Gastroesophageal sphincter (tissue), 4 donors: Measurements from ENCODE around the gene SDHC. TPM values are rescaled to one million over a fixed set of nuclear protein-coding genes. Genes with fewer than 3 reads are reported as not detected.
"Not testable (repeated sequence)": the region's sequence is repeated elsewhere in the genome, so short reads cannot be mapped to it uniquely, and the experiment has no call there.

ENCODE experiments used
- ATAC-seq: fragments of 150-250 bp; one replicate; pipeline ENCODE4 v1.9.1; 2016; ENCODE audit warnings: mild to moderate bottlenecking, moderate library complexity
- H3K27ac ChIP-seq, 4 donors: fragments of 200-600 bp; sonication (generic) in 3 of 4; 1 replicate in 3 of 4; 2 replicates in 1 of 4; pipeline ENCODE4 v1.5.1; 2016 to 2019
- H3K27me3 ChIP-seq: fragments of 200-600 bp; sonication (generic); one replicate; pipeline ENCODE4 v1.5.1; 2019
- H3K36me3 ChIP-seq, 2 donors: fragments of 200-600 bp; sonication (generic); one replicate each; pipeline ENCODE4 v1.5.1; 2019; ENCODE audit warnings: control low read depth in 1 of 2
- H3K4me1 ChIP-seq, 3 donors: fragments of 200-600 bp; sonication (generic); 1 replicate in 2 of 3; 2 replicates in 1 of 3; pipeline ENCODE4 v1.5.1; 2016 to 2019; ENCODE audit warnings: control low read depth in 2 of 3
- H3K4me3 ChIP-seq, 2 donors: fragments of 200-600 bp; sonication (generic); one replicate each; pipeline ENCODE4 v1.5.1; 2019; ENCODE audit warnings: mild to moderate bottlenecking in 1 of 2, moderate library complexity in 1 of 2
- H3K9me3 ChIP-seq, 3 donors: fragments of 200-600 bp; sonication (generic); one replicate each; pipeline ENCODE4 v1.5.1; 2017 to 2019; ENCODE audit warnings: control low read depth in 2 of 3
- EP300 ChIP-seq: sonication (generic); formaldehyde crosslinking; IDR thresholded peaks from one replicate; pipeline ENCODE4 v1.6.1; 2017; ENCODE audit warnings: antibody characterized with exemption, mild to moderate bottlenecking
- POLR2A ChIP-seq, 2 donors: fragments of 450-650 bp; IDR thresholded peaks; one replicate each; pipeline ENCODE4 v1.6.1; 2017; ENCODE audit warnings: antibody characterized with exemption in 2 of 2, mild to moderate bottlenecking in 2 of 2, moderate library complexity in 1 of 2
- POLR2AphosphoS5 ChIP-seq: sonication (generic); formaldehyde crosslinking; IDR thresholded peaks from one replicate; pipeline ENCODE4 v1.6.1; 2017; ENCODE audit warnings: antibody characterized with exemption
- WGBS, 2 donors: methylation state at CpG; one replicate each; pipeline ENCODE4 v1.1.5; 2018; ENCODE audit warnings: low coverage in 1 of 2; 5-methylcytosine and 5-hydroxymethylcytosine counted together
- small RNA-seq, 4 donors: library from RNA; depleted of rRNA; stranded (forward); fragments of <200 nt; gene quantifications; one replicate each; pipeline ENCODE3, GENCODE V24; 2016
- total RNA-seq, 4 donors: library from RNA; depleted of rRNA; stranded (reverse); fragments of >200 nt; gene quantifications; one replicate each; pipeline ENCODE4 v1.1.0, GENCODE V29; 2016
- TF ChIP-seq, protein P1 (sequence below), 4 experiments: fragments of 200-600 bp in 2 of 4; fragments of 450-650 bp in 2 of 4; sonication (generic) in 1 of 4; IDR thresholded peaks; one replicate each; pipeline ENCODE4 v1.5.1; 2017 to 2019; ENCODE audit warnings: antibody characterized with exemption in 4 of 4, mild to moderate bottlenecking in 2 of 4, moderate library complexity in 2 of 4

SDHC gene
- total RNA-seq, 4 donors from 2014 or later = 7.5 to 59.1 (median 37.2) TPM

DNA sequence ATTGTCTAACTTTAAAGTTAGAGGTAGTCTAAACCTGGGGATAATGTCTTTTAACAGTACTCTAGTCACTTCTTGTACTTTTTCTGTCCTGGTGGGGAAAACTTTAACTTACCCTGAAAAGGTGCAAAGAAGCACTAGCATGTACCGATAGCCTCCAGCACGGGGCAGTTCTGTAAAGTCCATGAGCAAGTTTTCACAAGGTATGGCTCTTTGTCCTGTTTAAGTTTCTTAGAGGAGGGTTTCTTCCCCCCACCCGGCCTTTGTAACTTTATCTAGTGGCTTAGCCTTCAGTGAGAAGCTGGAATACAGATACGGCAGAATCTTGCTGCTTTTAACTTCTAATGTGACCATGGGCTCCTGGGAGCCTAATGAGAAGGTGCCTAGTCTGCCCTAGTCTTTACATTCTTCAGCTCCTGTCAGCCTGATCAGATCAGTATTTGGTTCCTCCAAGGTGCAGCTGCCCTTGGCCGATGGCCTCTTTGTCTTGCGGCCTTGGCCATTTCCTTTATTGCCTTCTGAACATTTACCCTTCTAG lies 93.3 kb downstream of the SDHC start:
- H3K9me3 ChIP-seq = no peaks in the 10 kb centered on the region
- no peaks in the 10 kb centered on the region for H3K36me3 ChIP-seq
- 85 to 87% methylated on average over 6 of the region's 6 CpGs for WGBS, 2 donors
- no peak for ATAC-seq
- no peaks in the 10 kb centered on the region for H3K27me3 ChIP-seq
- no peaks in the 10 kb centered on the region for H3K4me1 ChIP-seq
- H3K27ac ChIP-seq = no peak overlapping the region
- no peak overlapping the region for H3K4me3 ChIP-seq
- TF ChIP-seq POLR2AphosphoS5 (no peak), POLR2A (IDR thresholded peaks at IDR 0.05) (no peak), EP300 (no peak)
- TF ChIP-seq, protein P1, sequence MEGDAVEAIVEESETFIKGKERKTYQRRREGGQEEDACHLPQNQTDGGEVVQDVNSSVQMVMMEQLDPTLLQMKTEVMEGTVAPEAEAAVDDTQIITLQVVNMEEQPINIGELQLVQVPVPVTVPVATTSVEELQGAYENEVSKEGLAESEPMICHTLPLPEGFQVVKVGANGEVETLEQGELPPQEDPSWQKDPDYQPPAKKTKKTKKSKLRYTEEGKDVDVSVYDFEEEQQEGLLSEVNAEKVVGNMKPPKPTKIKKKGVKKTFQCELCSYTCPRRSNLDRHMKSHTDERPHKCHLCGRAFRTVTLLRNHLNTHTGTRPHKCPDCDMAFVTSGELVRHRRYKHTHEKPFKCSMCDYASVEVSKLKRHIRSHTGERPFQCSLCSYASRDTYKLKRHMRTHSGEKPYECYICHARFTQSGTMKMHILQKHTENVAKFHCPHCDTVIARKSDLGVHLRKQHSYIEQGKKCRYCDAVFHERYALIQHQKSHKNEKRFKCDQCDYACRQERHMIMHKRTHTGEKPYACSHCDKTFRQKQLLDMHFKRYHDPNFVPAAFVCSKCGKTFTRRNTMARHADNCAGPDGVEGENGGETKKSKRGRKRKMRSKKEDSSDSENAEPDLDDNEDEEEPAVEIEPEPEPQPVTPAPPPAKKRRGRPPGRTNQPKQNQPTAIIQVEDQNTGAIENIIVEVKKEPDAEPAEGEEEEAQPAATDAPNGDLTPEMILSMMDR (IDR thresholded peaks at IDR 0.05) = no peak

DNA sequence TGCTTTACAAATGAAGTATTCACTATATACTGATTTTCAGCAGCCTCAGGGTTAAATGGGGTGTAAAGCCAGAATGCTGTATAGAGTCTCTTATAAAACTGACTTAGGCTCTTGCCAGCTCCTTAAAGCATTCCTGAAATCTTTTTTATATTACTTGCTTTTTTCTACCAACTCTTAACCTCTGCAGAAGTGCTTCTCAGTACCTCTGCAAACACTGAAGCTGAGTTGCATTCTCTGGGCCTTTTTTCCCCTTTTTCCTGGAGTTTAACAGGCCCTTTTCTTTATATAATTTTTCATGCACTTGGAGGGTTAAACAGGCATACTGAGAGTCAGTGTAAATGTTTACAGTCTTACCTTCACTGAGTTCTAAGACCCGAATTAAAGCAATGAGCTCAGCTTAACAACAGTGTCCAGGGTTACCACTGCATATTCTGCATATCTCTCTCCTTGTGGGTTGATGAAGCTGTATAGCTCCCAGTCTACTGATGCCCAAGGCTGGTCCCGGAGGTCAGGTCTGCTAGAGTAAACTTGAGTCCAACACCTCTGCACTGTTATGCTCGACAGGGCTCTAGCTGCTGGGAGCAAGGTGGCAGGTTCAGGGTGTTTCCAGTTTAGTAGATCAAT lies 94.4 kb downstream of the SDHC start:
- H3K4me1 ChIP-seq = no peaks in the 10 kb centered on the region
- H3K36me3 ChIP-seq = no peaks in the 10 kb centered on the region
- ATAC-seq = no peak
- no peak overlapping the region for H3K4me3 ChIP-seq
- WGBS, 2 donors = 24 to 62% methylated on average over 2 to 3 of the region's 3 CpGs
- H3K9me3 ChIP-seq = no peaks in the 10 kb centered on the region
- no peaks in the 10 kb centered on the region for H3K27me3 ChIP-seq
- TF ChIP-seq EP300 = no peak
- TF ChIP-seq POLR2AphosphoS5 = no peak
- TF ChIP-seq, protein P1 (IDR thresholded peaks at IDR 0.05) = no peak
- no peak for TF ChIP-seq POLR2A (IDR thresholded peaks at IDR 0.05)
- no peak overlapping the region for H3K27ac ChIP-seq

DNA sequence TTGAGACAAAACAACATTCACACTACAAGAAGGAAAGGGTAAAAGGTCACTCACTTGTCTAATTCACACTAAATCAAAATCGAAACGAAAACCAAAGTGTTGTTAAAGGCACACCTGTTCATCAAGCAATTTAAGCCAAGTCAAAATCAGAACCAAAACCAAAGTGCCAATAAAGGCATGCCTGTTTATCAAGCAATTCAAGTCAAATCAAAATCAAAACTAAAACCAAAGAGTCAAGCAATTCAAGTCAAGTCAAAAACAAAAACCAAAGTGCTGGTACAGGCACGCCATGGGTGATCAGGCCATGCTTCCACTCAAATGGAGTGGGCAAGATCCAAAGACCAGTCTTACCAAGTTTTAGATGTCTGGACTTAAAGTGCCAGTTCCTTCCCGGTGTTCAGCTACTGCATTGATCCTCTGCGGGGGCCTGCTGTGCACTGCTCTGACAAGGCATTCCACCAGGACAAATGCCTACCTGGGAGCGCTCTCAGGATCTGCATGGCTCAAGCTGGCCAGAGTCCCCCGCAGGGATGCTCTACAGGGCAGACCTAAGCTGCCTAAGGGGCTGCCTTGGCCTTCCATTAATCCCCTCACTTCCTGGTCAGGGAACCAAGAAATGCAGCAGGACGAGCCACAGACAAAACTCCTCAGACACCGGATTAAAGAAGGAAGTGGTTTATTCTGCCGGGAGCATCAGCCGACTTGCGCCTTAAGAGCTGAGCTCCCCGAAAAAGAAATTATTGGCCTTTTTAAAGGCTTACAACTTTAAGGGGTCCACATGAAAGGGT lies 95.9 kb downstream of the SDHC start:
- not testable (repeated sequence) for H3K36me3 ChIP-seq, ATAC-seq, H3K27me3 ChIP-seq, H3K27ac ChIP-seq, H3K9me3 ChIP-seq, H3K4me3 ChIP-seq, H3K4me1 ChIP-seq
- WGBS, 2 donors = 79 to 83% methylated on average over 3 to 7 of the region's 13 CpGs

DNA sequence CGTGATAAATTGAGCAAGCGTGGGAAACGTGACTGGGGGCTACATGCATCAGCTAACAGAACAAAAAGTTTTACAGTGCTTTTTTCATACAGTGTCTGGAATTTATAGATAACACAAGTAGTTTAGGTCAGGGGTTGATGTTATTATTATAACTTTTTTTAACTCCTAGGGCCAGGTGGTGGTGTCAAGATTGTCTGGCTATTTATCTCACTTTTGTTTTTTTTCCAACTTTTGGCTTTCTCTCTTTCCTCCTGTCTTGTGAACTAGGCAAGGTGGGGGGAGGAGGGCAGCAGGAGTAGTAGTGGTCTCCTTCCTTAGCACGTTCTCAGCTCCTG lies 96.4 kb downstream of the SDHC start:
- not testable (repeated sequence) for ATAC-seq, H3K4me1 ChIP-seq, H3K36me3 ChIP-seq, H3K9me3 ChIP-seq, H3K4me3 ChIP-seq, H3K27me3 ChIP-seq, H3K27ac ChIP-seq
- 73 to 75% methylated on average over 4 of the region's 4 CpGs for WGBS, 2 donors

Small RNA genes within 50 kb of the gene (small RNA-seq; reads per million reads assigned to genes)
- gene AL592295.2 (0 reads per million in 4 donors), gene RNU6-481P (0 reads per million in 4 donors)

Other genes with a start within 250 kb of the SDHC start
- gene ARHGAP30, start 244.5 kb upstream of the SDHC start, total RNA-seq = 10 to 100 TPM in 1 of 4 donors, 1 to 10 TPM in 3; 1.9 to 11.6 (median 4.4) TPM
- gene NECTIN4, start 224.8 kb upstream of the SDHC start, total RNA-seq = 1 to 10 TPM in 1 of 4 donors, under 1 TPM in 1, not detected in 2; 0.27 to 1.9 TPM
- gene KLHDC9, start 216.0 kb upstream of the SDHC start, total RNA-seq = 10 to 100 TPM in 2 of 4 donors, 1 to 10 TPM in 2; 3.5 to 22.6 (median 8.6) TPM
- gene PFDN2, start 196.3 kb upstream of the SDHC start, total RNA-seq = 10 to 100 TPM; 26.2 to 40.8 (median 31.4) TPM
- gene NIT1, start 196.3 kb upstream of the SDHC start, total RNA-seq = 10 to 100 TPM; 30.4 to 61.9 (median 32.8) TPM
- 10 to 100 TPM; 34.2 to 54.4 (median 41.7) TPM for gene DEDD, start 181.7 kb upstream of the SDHC start, total RNA-seq
- 10 to 100 TPM; 60.5 to 83.7 (median 72.8) TPM for gene UFC1, start 160.4 kb upstream of the SDHC start, total RNA-seq
- 10 to 100 TPM in 3 of 4 donors, 1 to 10 TPM in 1; 10.0 to 27.6 (median 14.7) TPM for gene USP21, start 154.9 kb upstream of the SDHC start, total RNA-seq
- 10 to 100 TPM; 10.5 to 27.4 (median 17.6) TPM for gene PPOX, start 148.0 kb upstream of the SDHC start, total RNA-seq
- 10 to 100 TPM; 14.8 to 26.4 (median 19.5) TPM for gene B4GALT3, start 136.9 kb upstream of the SDHC start, total RNA-seq
- 10 to 100 TPM in 1 of 4 donors, 1 to 10 TPM in 3; 3.7 to 60.6 (median 6.7) TPM for gene ADAMTS4, start 115.3 kb upstream of the SDHC start, total RNA-seq
- gene NDUFS2, start 112.0 kb upstream of the SDHC start, total RNA-seq = 100 to 1,000 TPM in 2 of 4 donors, 10 to 100 TPM in 2; 93.4 to 121 (median 100) TPM
- 10 to 100 TPM in 3 of 4 donors, 1 to 10 TPM in 1; 6.4 to 74.6 (median 52.0) TPM for gene FCER1G, start 99.1 kb upstream of the SDHC start, total RNA-seq
- not detected for gene APOA2, start 90.8 kb upstream of the SDHC start, total RNA-seq
- gene TOMM40L, start 88.3 kb upstream of the SDHC start, total RNA-seq = 10 to 100 TPM in 3 of 4 donors, 1 to 10 TPM in 1; 9.3 to 24.3 (median 14.0) TPM
- gene NR1I3, start 76.2 kb upstream of the SDHC start, total RNA-seq = not detected
- 10 to 100 TPM in 1 of 4 donors, 1 to 10 TPM in 3; 1.6 to 13.8 (median 5.7) TPM for gene PCP4L1, start 55.6 kb upstream of the SDHC start, total RNA-seq
- gene MPZ, start 4.4 kb upstream of the SDHC start, total RNA-seq = 10 to 100 TPM in 2 of 4 donors, 1 to 10 TPM in 2; 5.3 to 18.7 (median 9.4) TPM
- not detected for gene CFAP126, start 53.5 kb downstream of the SDHC start, total RNA-seq
- 10 to 100 TPM; 16.3 to 74.1 (median 40.1) TPM for gene FCGR2A, start 191.1 kb downstream of the SDHC start, total RNA-seq
- 1 to 10 TPM; 1.2 to 6.6 (median 2.0) TPM for gene HSPA6, start 210.2 kb downstream of the SDHC start, total RNA-seq
- gene FCGR3A, start 235.4 kb downstream of the SDHC start, total RNA-seq = 10 to 100 TPM in 2 of 4 donors, 1 to 10 TPM in 2; 3.7 to 23.5 (median 10.8) TPM